ENCODE measurements around the gene KAZN.

Gene KAZN

GRCh38 chr1:14989931-14990728, 391.6 kb downstream of the KAZN start:
- in situ Hi-C loops (cut with MboI; ENCODE audit: low sequenced_read_pairs), result no loop called here

DNA sequence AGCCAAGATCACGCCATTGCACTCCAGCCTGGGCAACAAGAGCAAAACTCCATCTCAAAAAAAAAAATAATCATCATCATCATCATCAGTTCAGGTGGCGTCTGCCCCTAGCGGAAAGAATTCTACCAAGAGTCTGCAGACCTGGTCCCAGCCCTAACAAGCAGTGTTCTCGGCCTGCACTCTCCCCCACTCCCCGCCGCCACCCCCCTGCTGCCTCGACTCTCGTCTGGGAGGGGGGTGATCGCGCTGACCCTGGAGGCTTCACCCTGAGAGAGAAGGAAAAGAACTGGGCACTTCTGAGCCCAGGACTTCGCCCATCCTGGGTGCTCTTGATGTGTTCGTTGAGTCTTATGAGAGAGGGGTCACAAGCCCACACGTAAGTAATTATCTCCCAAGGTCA, 394.9 kb downstream of the KAZN start:
- in situ Hi-C loops (cut with MboI; ENCODE audit: low sequenced_read_pairs), result no loop called here

DNA sequence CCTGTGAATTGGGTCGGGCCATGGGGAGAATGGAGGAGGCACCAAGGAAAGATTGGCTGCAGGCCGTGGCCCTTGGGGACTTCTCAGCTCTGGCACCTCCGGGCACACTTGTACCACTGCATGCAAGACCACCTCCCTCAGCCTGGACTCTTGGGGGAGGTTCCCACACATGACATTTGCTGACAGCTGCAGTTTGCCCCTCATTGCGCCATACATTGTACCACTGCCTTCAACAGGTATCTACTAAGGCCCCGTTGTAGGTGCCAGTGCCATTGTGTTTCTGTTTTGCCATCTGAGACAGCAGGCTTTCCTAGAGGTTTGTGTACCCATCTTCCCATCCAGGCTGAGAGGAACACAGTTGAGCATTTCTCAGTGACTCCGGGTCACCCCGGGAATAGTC, 395.7 kb downstream of the KAZN start:
- in situ Hi-C loops (cut with MboI; ENCODE audit: low sequenced_read_pairs), result no loop called here

- in situ Hi-C loops (cut with MboI; ENCODE audit: low sequenced_read_pairs), result no loop called here
These were observed 396.5 kb downstream of the KAZN start for GRCh38 chr1:14994841-14995437.

DNA sequence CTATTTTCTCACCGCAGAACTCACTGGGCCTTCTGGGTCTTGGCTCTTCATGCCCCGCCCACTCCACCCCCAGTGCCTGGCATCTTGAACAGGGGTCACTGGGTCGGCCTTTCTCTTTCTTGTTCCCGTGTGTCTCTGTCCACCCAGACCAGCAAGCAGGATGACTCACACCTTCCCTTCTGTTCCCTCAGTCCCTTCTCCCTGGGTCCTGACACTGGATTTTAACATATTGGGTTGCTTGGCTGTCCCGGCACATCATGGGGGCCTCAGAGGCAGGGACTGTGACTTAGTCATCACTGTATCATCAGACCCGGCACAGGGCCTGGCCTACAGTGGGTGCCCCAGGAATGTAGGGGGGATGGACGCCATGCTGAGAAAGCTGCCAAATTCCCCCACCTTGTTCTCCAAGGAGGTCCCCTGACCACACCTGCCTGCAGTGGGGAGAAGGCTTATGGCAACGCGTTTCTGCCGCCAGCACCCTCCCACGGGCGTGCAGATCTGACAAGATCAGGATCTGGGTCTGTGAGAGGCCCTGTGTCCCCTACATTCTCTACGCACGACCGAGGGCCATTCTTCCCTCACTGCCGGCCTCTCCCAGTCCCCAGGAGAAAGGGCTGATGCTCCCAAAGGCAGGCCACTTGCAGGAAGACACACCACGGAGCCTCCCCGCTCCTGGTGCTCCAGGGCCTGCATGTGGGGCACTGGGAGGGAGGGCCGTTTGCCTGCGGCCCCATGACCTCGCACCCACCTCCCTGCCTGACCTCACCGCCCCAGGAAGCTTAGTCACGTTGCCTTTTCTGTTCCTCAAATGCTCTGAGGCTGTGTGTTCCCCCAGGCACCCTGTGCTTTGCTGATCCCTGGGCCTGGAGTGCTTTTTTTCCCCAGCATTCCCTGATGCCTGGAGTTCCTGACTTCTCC, 397.9 kb downstream of the KAZN start:
- in situ Hi-C loops (cut with MboI; ENCODE audit: low sequenced_read_pairs), result no loop called here

GRCh38 chr1:14997646-14998276, 399.3 kb downstream of the KAZN start:
- in situ Hi-C loops (cut with MboI; ENCODE audit: low sequenced_read_pairs), result no loop called here

GRCh38 chr1:14999441-14999840, 401.0 kb downstream of the KAZN start:
- in situ Hi-C loops (cut with MboI; ENCODE audit: low sequenced_read_pairs), result no loop called here

DNA sequence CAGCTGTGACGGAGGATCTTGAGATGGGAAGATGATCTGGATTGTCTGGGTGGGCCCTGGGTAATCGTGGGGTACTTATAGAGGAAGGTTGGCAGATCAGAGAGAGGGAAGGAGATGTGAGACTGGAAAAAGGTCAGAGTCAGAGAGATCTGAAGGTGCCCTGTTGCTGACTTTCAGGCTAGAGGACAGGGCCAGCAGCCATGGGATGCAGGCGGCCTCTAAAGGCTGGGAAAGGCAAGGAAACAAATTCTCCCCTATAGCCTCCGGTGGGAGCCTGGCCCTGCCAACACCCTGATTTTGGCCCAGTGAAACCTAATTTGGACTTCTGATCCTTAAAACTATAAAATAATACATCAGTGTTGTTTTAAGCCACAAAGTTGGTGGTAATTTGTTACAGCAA, 401.5 kb downstream of the KAZN start:
- in situ Hi-C loops (cut with MboI; ENCODE audit: low sequenced_read_pairs), result no loop called here

DNA sequence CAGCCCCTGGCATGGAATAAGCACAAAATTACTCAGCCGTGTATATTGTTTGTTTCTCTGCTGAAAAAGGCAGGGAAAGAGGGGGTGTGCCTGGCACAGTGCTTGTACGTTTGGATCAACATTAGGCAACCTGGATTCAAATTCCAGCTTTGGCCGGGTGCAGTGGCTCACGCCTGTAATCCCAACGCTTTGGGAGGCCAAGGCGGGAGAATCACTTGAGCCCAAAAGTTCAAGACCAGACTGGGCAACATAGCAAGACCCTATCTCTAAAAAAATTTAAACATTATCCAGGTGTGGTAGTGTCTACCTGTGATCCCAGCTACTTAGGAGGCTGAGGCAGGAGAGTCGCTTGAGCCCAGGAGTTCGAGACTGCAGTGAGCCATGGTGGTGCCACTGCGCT, 402.2 kb downstream of the KAZN start:
- in situ Hi-C loops (cut with MboI; ENCODE audit: low sequenced_read_pairs), result no loop called here

GRCh38 chr1:15001317-15001915, 402.9 kb downstream of the KAZN start:
- in situ Hi-C loops (cut with MboI; ENCODE audit: low sequenced_read_pairs), result no loop called here

GRCh38 chr1:15002325-15002724, 403.8 kb downstream of the KAZN start:
- in situ Hi-C loops (cut with MboI; ENCODE audit: low sequenced_read_pairs), result no loop called here

GRCh38 chr1:15004396-15004795, 405.9 kb downstream of the KAZN start:
- in situ Hi-C loops (cut with MboI; ENCODE audit: low sequenced_read_pairs), result no loop called here

DNA sequence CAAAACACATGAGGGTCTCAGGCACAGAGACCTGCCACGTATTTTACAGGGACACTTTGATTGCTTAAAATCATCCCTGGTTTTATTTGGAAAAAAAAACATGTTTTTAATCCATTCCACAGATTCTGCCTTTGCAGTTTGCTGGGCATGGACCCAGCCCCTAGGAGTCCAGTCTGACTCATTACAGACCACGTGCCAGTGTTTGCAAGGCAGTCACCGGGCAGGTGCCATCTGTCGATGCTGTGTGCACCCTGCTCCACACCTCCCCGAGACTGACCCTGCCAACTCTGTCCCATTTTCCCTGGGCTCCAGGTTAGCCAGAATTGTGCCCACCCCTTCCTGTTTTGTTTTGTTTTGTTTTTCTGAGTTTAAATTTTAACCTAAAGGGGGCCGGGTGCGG, 406.6 kb downstream of the KAZN start:
- in situ Hi-C loops (cut with MboI; ENCODE audit: low sequenced_read_pairs), result no loop called here

DNA sequence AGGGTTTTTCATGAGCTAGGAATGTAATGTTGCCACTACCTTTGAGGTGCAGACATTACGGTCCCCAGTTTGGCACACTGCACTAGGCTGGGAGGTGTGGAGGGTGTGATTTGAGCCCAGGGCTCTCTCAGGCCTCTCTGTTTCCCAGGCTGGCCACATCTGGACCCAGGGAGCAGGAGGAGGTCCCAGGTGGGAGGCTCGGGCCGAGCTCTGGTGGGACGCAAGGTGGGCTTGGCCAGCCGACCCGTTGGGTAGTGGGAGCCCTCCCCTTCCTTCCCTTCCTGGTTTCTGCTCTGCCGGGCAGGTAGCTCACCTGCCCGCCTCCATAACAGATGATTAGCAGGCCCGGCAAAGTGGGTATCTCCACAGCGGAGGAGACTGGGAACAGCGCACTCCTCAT, 408.9 kb downstream of the KAZN start:
- in situ Hi-C loops (cut with MboI; ENCODE audit: low sequenced_read_pairs), result no loop called here

GRCh38 chr1:15007842-15008241, 409.4 kb downstream of the KAZN start:
- in situ Hi-C loops (cut with MboI; ENCODE audit: low sequenced_read_pairs), result no loop called here

- in situ Hi-C loops (cut with MboI; ENCODE audit: low sequenced_read_pairs), result no loop called here
These were observed 410.6 kb downstream of the KAZN start for GRCh38 chr1:15008783-15009729.

DNA sequence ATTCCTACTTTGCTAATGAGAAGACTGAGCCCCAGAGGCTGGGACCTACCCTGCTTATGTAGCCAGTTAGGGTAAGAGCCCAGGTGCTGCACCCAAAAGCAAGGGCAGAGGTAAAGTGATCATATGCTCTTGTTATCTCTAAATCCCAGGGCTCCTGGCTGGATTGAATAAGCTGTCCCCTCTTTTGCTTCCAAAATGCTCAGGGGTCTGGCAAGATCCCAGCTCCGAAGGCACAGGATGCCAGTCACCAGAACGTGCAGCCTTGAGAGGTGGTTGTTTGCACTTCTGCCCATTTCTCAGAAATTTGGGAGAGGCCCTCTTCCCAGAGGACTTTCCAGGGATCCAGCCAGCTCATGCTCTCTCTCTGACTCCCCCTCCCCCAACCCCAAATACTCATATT, 412.7 kb downstream of the KAZN start:
- in situ Hi-C loops (cut with MboI; ENCODE audit: low sequenced_read_pairs), result no loop called here

DNA sequence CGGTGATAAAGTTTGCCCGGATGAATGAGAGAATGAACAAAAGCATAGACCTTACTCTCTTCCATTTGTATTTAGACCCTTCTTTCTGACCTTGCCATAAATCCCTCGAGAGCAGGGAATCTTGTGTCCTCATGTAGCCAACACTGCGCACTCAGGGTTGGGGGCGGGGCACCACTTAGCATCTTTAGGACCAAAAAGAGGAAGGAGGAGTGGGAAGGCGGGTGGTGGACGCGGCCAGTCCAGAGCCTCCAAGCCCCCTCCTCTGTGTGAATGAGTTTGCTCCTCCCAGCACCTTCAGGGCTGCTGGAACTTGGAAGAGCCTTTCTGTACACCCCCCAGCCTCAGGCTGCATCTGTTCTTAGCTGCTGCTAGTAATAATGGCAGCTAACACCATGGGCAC, 413.2 kb downstream of the KAZN start:
- in situ Hi-C loops (cut with MboI; ENCODE audit: low sequenced_read_pairs), result no loop called here

- in situ Hi-C loops (cut with MboI; ENCODE audit: low sequenced_read_pairs), result no loop called here
These were observed 414.3 kb downstream of the KAZN start for GRCh38 chr1:15012822-15013221.

DNA sequence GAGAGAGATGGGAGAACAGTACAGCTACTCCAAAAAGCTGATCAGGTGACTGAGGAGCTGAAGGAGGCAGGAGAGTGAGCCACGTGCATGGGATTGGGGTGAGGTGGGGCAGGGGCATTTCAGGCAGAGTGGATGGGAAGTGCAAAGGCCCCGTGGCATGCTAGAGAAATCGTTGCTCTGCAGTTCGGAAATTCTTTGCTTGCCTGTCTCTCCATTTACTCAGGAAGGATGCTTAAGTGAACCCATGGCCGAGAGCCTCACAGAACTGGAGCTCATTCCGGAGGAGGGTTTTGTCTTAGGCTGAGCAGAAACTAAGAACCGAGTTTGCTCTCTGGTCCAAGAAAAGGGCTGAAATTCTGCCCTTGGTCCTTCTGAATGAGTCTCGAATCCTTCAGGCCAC, 415.3 kb downstream of the KAZN start:
- in situ Hi-C loops (cut with MboI; ENCODE audit: low sequenced_read_pairs), result no loop called here
